ENCODE measurements around the gene PRKAR1A. TPM values are rescaled to one million over a fixed set of nuclear protein-coding genes. Genes with fewer than 3 reads are reported as not detected.

PRKAR1A gene
- total RNA-seq, 1 donor from 2014 or later, result 389 TPM

DNA sequence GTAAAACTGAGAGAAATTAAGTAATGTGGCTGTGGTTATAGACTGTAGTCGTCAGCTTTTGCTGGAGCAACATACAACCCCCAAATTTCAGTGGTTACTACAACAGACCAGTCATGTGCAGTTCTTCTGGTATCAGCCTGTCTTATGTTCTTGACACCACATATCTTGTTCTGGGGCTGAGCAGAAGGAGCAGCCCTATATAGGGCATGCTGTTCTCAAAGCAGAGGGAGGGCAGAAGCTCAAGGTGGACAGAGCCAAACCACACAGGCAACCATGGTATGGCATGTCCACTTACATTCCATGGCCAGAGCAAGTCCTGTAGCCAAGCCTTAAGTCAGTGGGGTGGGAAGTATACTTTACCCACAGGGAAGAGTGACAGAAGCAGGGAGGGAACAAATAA, 7.7 kb downstream of the PRKAR1A start:
- H3K27ac ChIP-seq, result no peak overlapping the region
- no peak overlapping the region for H3K4me3 ChIP-seq
- TF ChIP-seq, protein P1, sequence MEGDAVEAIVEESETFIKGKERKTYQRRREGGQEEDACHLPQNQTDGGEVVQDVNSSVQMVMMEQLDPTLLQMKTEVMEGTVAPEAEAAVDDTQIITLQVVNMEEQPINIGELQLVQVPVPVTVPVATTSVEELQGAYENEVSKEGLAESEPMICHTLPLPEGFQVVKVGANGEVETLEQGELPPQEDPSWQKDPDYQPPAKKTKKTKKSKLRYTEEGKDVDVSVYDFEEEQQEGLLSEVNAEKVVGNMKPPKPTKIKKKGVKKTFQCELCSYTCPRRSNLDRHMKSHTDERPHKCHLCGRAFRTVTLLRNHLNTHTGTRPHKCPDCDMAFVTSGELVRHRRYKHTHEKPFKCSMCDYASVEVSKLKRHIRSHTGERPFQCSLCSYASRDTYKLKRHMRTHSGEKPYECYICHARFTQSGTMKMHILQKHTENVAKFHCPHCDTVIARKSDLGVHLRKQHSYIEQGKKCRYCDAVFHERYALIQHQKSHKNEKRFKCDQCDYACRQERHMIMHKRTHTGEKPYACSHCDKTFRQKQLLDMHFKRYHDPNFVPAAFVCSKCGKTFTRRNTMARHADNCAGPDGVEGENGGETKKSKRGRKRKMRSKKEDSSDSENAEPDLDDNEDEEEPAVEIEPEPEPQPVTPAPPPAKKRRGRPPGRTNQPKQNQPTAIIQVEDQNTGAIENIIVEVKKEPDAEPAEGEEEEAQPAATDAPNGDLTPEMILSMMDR (IDR thresholded peaks at IDR 0.05), result no peak
- DNase-seq (no peak), ATAC-seq (peak; percentile 86)
- H3K9me3 ChIP-seq, result no peaks in the 10 kb centered on the region
- peaks cover 94% of the 10 kb centered on the region for H3K36me3 ChIP-seq
- intact Hi-C loops (cut with DNase I), result no loop called here
- H3K4me1 ChIP-seq, result peaks cover 36% of the 10 kb centered on the region
- no peaks in the 10 kb centered on the region for H3K27me3 ChIP-seq

DNA sequence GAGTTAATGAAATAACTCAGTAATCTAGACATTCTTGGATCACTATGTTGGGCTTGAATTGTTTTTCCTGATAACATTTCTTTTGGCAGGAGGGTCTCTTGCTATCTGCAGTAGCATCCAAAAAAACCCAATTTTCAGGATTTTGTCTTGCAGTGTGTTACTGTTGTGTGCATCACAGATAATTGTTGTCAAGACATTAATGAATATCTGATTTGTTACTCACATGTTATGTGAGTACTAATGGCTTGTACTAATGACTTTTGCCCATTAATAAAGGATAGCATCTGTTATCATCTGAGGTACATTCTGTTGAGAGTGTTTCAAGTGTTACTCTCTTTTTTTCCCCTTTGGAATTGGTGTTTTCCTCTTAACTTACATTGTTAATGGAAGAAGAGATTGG, 10.0 kb downstream of the PRKAR1A start:
- ATAC-seq (no peak), DNase-seq (no peak)
- peaks cover 95% of the 10 kb centered on the region for H3K36me3 ChIP-seq
- H3K27me3 ChIP-seq, result no peaks in the 10 kb centered on the region
- H3K4me1 ChIP-seq, result peaks cover 14% of the 10 kb centered on the region
- TF ChIP-seq, protein P1 (IDR thresholded peaks at IDR 0.05), result no peak
- H3K27ac ChIP-seq, result no peak overlapping the region
- no peak overlapping the region for H3K4me3 ChIP-seq
- no peaks in the 10 kb centered on the region for H3K9me3 ChIP-seq
- intact Hi-C loops (cut with DNase I), result no loop called here

DNA sequence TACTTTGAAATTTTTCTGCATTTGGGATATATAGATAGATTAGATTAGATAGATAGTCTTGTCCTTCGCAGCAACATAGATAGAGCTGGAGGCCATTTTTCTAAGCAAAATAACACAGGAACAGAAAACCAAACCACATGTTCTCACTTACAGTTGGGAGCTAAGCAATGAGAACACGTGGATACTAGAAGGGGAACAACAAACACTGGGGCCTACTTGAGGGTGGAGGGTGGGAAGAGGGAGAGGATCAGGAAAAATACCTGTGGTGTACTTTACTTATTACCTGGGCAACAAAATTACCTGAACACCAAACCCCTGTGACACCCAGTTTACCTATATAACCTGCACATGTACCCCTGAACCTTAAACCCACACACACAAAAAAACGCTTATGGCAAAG, 14.3 kb downstream of the PRKAR1A start:
- peak; percentile 96 for ATAC-seq
- no peak for DNase-seq
- H3K27ac ChIP-seq, result peak overlapping the region; percentile 80

DNA sequence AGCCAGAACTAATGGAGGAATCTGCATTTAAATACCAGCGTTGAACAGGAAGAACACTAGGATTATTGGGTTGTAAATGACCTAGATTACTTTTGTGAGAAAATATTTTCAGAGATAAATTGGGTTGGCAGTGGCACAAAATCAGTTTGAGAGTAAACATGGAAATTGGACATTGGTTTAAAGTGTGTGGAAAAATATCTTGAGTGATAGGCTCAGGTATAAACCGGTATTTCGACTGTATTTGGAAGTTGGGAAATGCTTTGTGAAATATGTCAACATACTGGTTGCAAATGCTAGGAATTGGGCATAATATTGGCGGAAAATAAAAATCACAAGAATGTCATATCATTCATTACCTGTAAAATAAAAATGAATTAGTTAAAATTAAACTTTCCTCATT, 15.1 kb downstream of the PRKAR1A start:
- H3K4me3 ChIP-seq, result no peak overlapping the region
- no peaks in the 10 kb centered on the region for H3K27me3 ChIP-seq
- peaks cover 10% of the 10 kb centered on the region for H3K4me1 ChIP-seq
- no peaks in the 10 kb centered on the region for H3K9me3 ChIP-seq
- intact Hi-C loops (cut with DNase I), result no loop called here
- TF ChIP-seq, protein P1 (IDR thresholded peaks at IDR 0.05), result no peak
- peaks cover 100% of the 10 kb centered on the region for H3K36me3 ChIP-seq
- ATAC-seq (peak; percentile 47), DNase-seq (no peak)
- peak overlapping the region; percentile 80 for H3K27ac ChIP-seq

More for the DNA sequence above, 14.3 kb downstream of the PRKAR1A start:
- Histone ChIP-seq H3K27me3 (no peaks in the 10 kb centered on the region), H3K4me3 (no peak overlapping the region), H3K9me3 (no peaks in the 10 kb centered on the region), H3K36me3 (peaks cover 99% of the 10 kb centered on the region), H3K4me1 (peaks cover 17% of the 10 kb centered on the region)
- intact Hi-C loops (cut with DNase I), result no loop called here
- TF ChIP-seq, protein P1 (IDR thresholded peaks at IDR 0.05), result no peak

DNA sequence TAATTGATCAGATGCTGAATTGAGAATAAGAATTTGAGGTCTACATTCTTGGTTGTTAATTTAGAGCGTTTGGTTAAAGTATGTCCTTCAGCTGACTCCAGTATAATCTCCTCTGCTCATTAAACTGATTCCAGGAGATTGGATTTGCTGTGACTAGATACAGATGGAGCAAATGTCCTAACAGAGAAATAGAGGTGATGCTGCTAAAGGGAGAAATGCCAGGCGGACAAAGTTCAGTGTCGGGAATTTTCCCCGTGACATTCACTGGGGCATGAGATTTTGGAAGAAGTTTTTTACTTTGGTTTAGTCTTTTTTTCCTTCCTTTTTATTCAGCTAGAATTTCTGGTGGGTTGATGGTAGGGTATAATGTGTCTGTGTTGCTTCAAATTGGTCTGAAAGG, 19.0 kb downstream of the PRKAR1A start:
- Histone ChIP-seq H3K4me1 (peaks cover 9% of the 10 kb centered on the region), H3K4me3 (no peak overlapping the region), H3K9me3 (no peaks in the 10 kb centered on the region), H3K27ac (no peak overlapping the region), H3K27me3 (no peaks in the 10 kb centered on the region), H3K36me3 (peaks cover 97% of the 10 kb centered on the region)
- intact Hi-C loops (cut with DNase I), result no loop called here
- TF ChIP-seq, protein P1 (IDR thresholded peaks at IDR 0.05), result no peak
- DNase-seq (no peak), ATAC-seq (no peak)

DNA sequence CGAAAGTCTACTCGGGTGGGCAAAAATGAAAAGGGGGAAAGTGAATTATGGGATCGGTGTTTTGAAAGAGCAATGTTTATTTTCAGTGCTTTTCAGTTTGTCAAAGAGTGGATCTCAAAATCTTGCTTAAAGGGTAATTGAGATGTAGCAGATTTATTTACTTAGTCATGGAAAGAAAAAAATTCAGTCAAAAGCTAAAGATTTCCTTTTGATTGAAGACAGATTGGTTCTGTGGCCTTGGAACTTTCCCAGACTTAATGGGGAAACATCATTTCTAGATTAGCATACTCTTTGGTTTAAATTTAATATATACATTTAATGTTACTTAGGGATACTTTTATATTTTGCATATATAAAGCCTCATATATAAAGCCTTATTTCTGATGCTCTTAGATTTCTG, 20.6 kb downstream of the PRKAR1A start:
- DNase-seq (no peak), ATAC-seq (no peak)
- intact Hi-C loops (cut with DNase I), result no loop called here
- Histone ChIP-seq H3K27ac (peak overlapping the region; percentile 7), H3K4me3 (no peak overlapping the region), H3K4me1 (peaks cover 4% of the 10 kb centered on the region), H3K27me3 (no peaks in the 10 kb centered on the region), H3K36me3 (peaks cover 97% of the 10 kb centered on the region), H3K9me3 (no peaks in the 10 kb centered on the region)
- TF ChIP-seq, protein P1 (IDR thresholded peaks at IDR 0.05), result no peak
